GM12878 (cell line): Measurements from ENCODE around the gene HUNK. TPM values are rescaled to one million over a fixed set of nuclear protein-coding genes. Genes with fewer than 3 reads are reported as not detected.

Source experiments
- ATAC-seq: fragments of 200-7000 bp; cut with Tn5 transposase; 3 replicates; pipeline ENCODE4 v1.9.1; 2020; ENCODE audit warnings: mild to moderate bottlenecking, moderate library complexity
- BruUV-seq: library from RNA; stranded (reverse); fragments of 400-500 nt; replicated peaks from 2 replicates; lab custom pipeline; 2021; lab: Mats Ljungman, UMichigan
- CTCF ChIA-PET: fragments of 300-600 bp; sonication (Branson Sonifier 250); formaldehyde crosslinking; extraction: SDS; loops from one replicate; lab custom pipeline; 2021; ENCODE audit warnings: inconsistent platforms; lab: Yijun Ruan, JAX
- POLR2A ChIA-PET: fragments of 350-600 bp; formaldehyde crosslinking; extraction: SDS; loops from one replicate; lab custom pipeline; 2021; ENCODE audit warnings: inconsistent platforms; lab: Charles Lee
- RAD21 ChIA-PET: fragments of 300-600 bp; sonication (Branson Sonifier 250); formaldehyde crosslinking; loops from one replicate; lab custom pipeline; 2023; ENCODE audit warnings: antibody characterized with exemption; ENCODE audit not compliant: unreplicated experiment; lab: Charles Lee
- SMC1A ChIA-PET: fragments of 300-600 bp; sonication (Branson Sonifier 250); formaldehyde crosslinking; loops from one replicate; lab custom pipeline; 2023; ENCODE audit not compliant: unreplicated experiment, uncharacterized antibody; lab: Charles Lee
- DNase-seq: peaks from one replicate; pipeline ENCODE4 v3.0.0-alpha.2; 2011; ENCODE audit warnings: low read depth, low spot score
- FAIRE-seq: peaks from 3 replicates; lab custom pipeline; 2011; peaks lifted over from hg19 to GRCh38; lab: Jason Lieb, UNC
- H2AFZ ChIP-seq: 2 replicates; pipeline ENCODE4 v1.6.0; 2011; ENCODE audit warnings: low read depth, low read length, control low read depth; ENCODE audit not compliant: control insufficient read depth
- H3K27ac ChIP-seq: 2 replicates; pipeline ENCODE4 v1.5.1; 2011; ENCODE audit warnings: control low read depth; ENCODE audit not compliant: control insufficient read depth, insufficient read depth
- H3K27me3 ChIP-seq, 2 experiments: replicated peaks in 1 of 2; 2 replicates each; pipeline versions ENCODE4 v1.6.0 to v1.6.1; 2011; ENCODE audit warnings: low read length in 1 of 2; ENCODE audit not compliant: control insufficient read depth in 2 of 2, insufficient read depth in 2 of 2
- H3K36me3 ChIP-seq, 2 experiments: 2 replicates each; pipeline ENCODE4 v1.5.1; 2011; ENCODE audit warnings: low read length in 1 of 2; ENCODE audit not compliant: control insufficient read depth in 2 of 2, insufficient read depth in 2 of 2
- H3K4me1 ChIP-seq: 2 replicates; pipeline ENCODE4 v1.6.1; 2011; ENCODE audit warnings: mild to moderate bottlenecking, low read length, moderate library complexity, mixed read lengths; ENCODE audit not compliant: control insufficient read depth, insufficient read depth
- H3K4me2 ChIP-seq: 2 replicates; pipeline ENCODE4 v1.6.0; 2011; ENCODE audit warnings: control low read depth; ENCODE audit not compliant: control insufficient read depth, insufficient read depth
- H3K4me3 ChIP-seq: fragments of 200-600 bp; sonication (generic); 2 replicates; pipeline ENCODE4 v1.5.1; 2016
- H3K79me2 ChIP-seq: 2 replicates; pipeline ENCODE4 v1.6.0; 2011; ENCODE audit warnings: low read length; ENCODE audit not compliant: control insufficient read depth, insufficient read depth
- H3K9ac ChIP-seq: 2 replicates; pipeline ENCODE4 v1.8.0; 2011; ENCODE audit warnings: low read length, control low read depth, mixed read lengths; ENCODE audit not compliant: control insufficient read depth, insufficient read depth
- H3K9me3 ChIP-seq: replicated peaks from 3 replicates; pipeline ENCODE4 v1.5.1; 2011; ENCODE audit warnings: mild to moderate bottlenecking, low read length; ENCODE audit not compliant: control insufficient read depth, insufficient read depth
- H4K20me1 ChIP-seq: 2 replicates; pipeline ENCODE4 v1.6.0; 2011; ENCODE audit not compliant: control insufficient read depth, insufficient read depth
- BCL3 ChIP-seq: IDR thresholded peaks from 2 replicates; pipeline ENCODE4 v1.6.1; 2011; ENCODE audit warnings: borderline replicate concordance, low read depth, mild to moderate bottlenecking, moderate library complexity, low read length; ENCODE audit not compliant: insufficient read depth, poor library complexity, severe bottlenecking
- BCLAF1 ChIP-seq: fragments of 450-650 bp; IDR thresholded peaks from 2 replicates; pipeline ENCODE4 v1.6.1; 2017; ENCODE audit warnings: antibody characterized with exemption, mild to moderate bottlenecking, moderate library complexity
- CEBPB ChIP-seq, 2 experiments: fragments of 150-350 bp in 1 of 2; IDR thresholded peaks; 2 replicates each; pipeline ENCODE4 v1.6.1; 2012 to 2014; ENCODE audit warnings: low read depth in 2 of 2, low read length in 2 of 2, borderline replicate concordance in 1 of 2, inconsistent platforms in 1 of 2
- ETV6 ChIP-seq, 2 experiments: fragments of 450-650 bp in 1 of 2; IDR thresholded peaks in 1 of 2; conservative IDR thresholded peaks in 1 of 2; 2 replicates each; pipeline ENCODE4 v1.6.1; 2014; ENCODE audit warnings: antibody characterized with exemption in 1 of 2, borderline replicate concordance in 1 of 2, low read depth in 1 of 2, mild to moderate bottlenecking in 1 of 2, moderate library complexity in 1 of 2
- HDAC2 ChIP-seq: fragments of 200-600 bp; sonication (generic); IDR thresholded peaks from 2 replicates; pipeline ENCODE4 v1.6.1; 2017
- LARP7 ChIP-seq: fragments of 450-650 bp; IDR thresholded peaks from 2 replicates; pipeline ENCODE4 v1.6.1; 2017; ENCODE audit warnings: mild to moderate bottlenecking
- MEF2B ChIP-seq: fragments of 450-650 bp; IDR thresholded peaks from 2 replicates; pipeline ENCODE4 v1.6.1; 2018; ENCODE audit warnings: mild to moderate bottlenecking, moderate library complexity; ENCODE audit not compliant: partially characterized antibody, poor library complexity, severe bottlenecking
- SIN3A ChIP-seq: IDR thresholded peaks from 2 replicates; pipeline ENCODE4 v1.6.1; 2012; ENCODE audit warnings: low read depth, low read length, improper control_type of control experiment
- SMARCA5 ChIP-seq: fragments of 450-650 bp; IDR thresholded peaks from 2 replicates; pipeline ENCODE4 v1.6.1; 2017; ENCODE audit warnings: mild to moderate bottlenecking
- SP1 ChIP-seq: IDR thresholded peaks from one replicate; pipeline ENCODE4 v1.6.1; 2011; ENCODE audit warnings: low read depth, low read length
- SPI1 ChIP-seq: IDR thresholded peaks from 2 replicates; pipeline ENCODE4 v1.6.1; 2011; ENCODE audit warnings: low read depth, mild to moderate bottlenecking, low read length, moderate library complexity, borderline replicate concordance; ENCODE audit not compliant: insufficient read depth
- ZBED1 ChIP-seq: IDR thresholded peaks from 2 replicates; pipeline ENCODE4 v1.6.1; 2016; ENCODE audit warnings: borderline replicate concordance
- ZNF217 ChIP-seq: fragments of 450-650 bp; IDR thresholded peaks from 2 replicates; pipeline ENCODE4 v1.6.1; 2017; ENCODE audit warnings: antibody characterized with exemption, mild to moderate bottlenecking
- ZNF24 ChIP-seq: fragments of 450-650 bp; IDR thresholded peaks from 2 replicates; pipeline ENCODE4 v1.6.1; 2017; ENCODE audit warnings: antibody characterized with exemption, mild to moderate bottlenecking
- ZNF592 ChIP-seq: fragments of 450-650 bp; IDR thresholded peaks from 2 replicates; pipeline ENCODE4 v1.6.1; 2017; ENCODE audit warnings: mild to moderate bottlenecking, moderate library complexity
- WGBS: methylation state at CpG from one replicate; pipeline ENCODE4 v1.1.6; 2016; ENCODE audit warnings: low lambda C conversion rate; ENCODE audit not compliant: insufficient replicate concordance, insufficient coverage; ENCODE audit errors: missing lambda C conversion rate; 5-methylcytosine and 5-hydroxymethylcytosine counted together
- in situ Hi-C: fragments of 300-500 bp; cut with MboI; formaldehyde crosslinking; loops from 9 replicates; pipeline ENCODE4 v1.14.3; 2018; ENCODE audit warnings: mixed read lengths
- intact Hi-C: fragments of 100-400 bp; cut with micrococcal nuclease; formaldehyde crosslinking; loops from one replicate; pipeline ENCODE4 v1.14.2; 2022; ENCODE audit not compliant: unreplicated experiment
- polyA plus RNA-seq, 11 experiments: library from polyadenylated mRNA; depleted of rRNA in 4 of 11; unstranded in 6 of 11; stranded (reverse) in 5 of 11; fragments of >200 nt; fragmentation: Nextera tagmentation in 4 of 11; fragmentation: Illumina TruSeq in 1 of 11; extraction: Ambion mirVana in 4 of 11; extraction: Trizol in 1 of 11; gene quantifications; 1 replicate in 1 of 11; 2 replicates in 10 of 11; pipeline versions ENCODE4 v1.2.1 to v1.2.3, GENCODE V29; 2011 to 2016; ENCODE audit warnings: inconsistent platforms in 2 of 11, missing spikeins in 2 of 11, low read depth in 1 of 11
- total RNA-seq, 4 experiments: library from RNA; depleted of rRNA in 3 of 4; stranded (reverse); fragments of >200 nt in 3 of 4; fragmentation: Illumina TruSeq in 1 of 4; extraction: Trizol in 1 of 4; gene quantifications; 2 replicates each; pipeline versions ENCODE4 v1.2.1 to v1.2.3, GENCODE V29; 2013 to 2021

Gene HUNK
- total and polyA plus RNA-seq, 10 of the 15 experiments (the other 5 are each of a cell fraction or from before 2014, with no cell fraction given): under 0.01 to 0.14 (median 0.03) TPM; not detected in 7

- TF ChIP-seq BCL3: no peak
- no peak for TF ChIP-seq ZNF217
- no peak for TF ChIP-seq ZNF24
- TF ChIP-seq ZBED1: no peak
- TF ChIP-seq SIN3A: no peak
- TF ChIP-seq, all 136 proteins: peak for 0
Observed at GRCh38 chr21:31829736-31830472, 42.9 kb upstream of the HUNK start (continued).

- no peak overlapping the region for H3K4me2 ChIP-seq
- no peak for ATAC-seq
- in situ Hi-C loops (no loop called here), intact Hi-C loops (no loop called here)
- H3K4me1 ChIP-seq: no peaks in the 10 kb centered on the region
- ChIA-PET CTCF (no interaction called here), RAD21 (no interaction called here), SMC1A (interaction anchor here (1.1 kb wide), 1 partner anchor 428 kb away, joined by 3 read pairs; no protein-coding TSS in a partner anchor), POLR2A (no interaction called here)
- no peak for DNase-seq
- no peaks in the 10 kb centered on the region for H3K36me3 ChIP-seq
- no peak overlapping the region for H3K27ac ChIP-seq
- H3K9ac ChIP-seq: no peak overlapping the region
- no peak for FAIRE-seq
- no peaks in the 10 kb centered on the region for H3K79me2 ChIP-seq
- no peaks in the 10 kb centered on the region for H4K20me1 ChIP-seq
- no TSS peak for BruUV-seq
- H3K9me3 ChIP-seq: no peaks in the 10 kb centered on the region
- H3K4me3 ChIP-seq: no peak overlapping the region
- 0% methylated on average over 3 of the region's 4 CpGs for WGBS
- no peaks in the 10 kb centered on the region; a peak in 2 of 4 replicates for H3K27me3 ChIP-seq
- no peak overlapping the region for H2AFZ ChIP-seq
- no peak for TF ChIP-seq HDAC2
- TF ChIP-seq ZNF592: no peak
- no peak for TF ChIP-seq BCLAF1
- no peak for TF ChIP-seq MEF2B
- TF ChIP-seq SMARCA5: no peak
- no peak for TF ChIP-seq CEBPB (IDR thresholded peaks at IDR 0.05; ENCODE audit: borderline replicate concordance in 1 of 2, low read depth in 2 of 2, low read length in 2 of 2)
- no peak for TF ChIP-seq SPI1
- no peak for TF ChIP-seq LARP7
- TF ChIP-seq ETV6 (conservative IDR thresholded peaks at IDR 0.05 in 1 of 2, IDR thresholded peaks at IDR 0.05 in 1 of 2; ENCODE audit: borderline replicate concordance in 1 of 2, low read depth in 1 of 2): no peak
- TF ChIP-seq SP1: no peak
Observed at GRCh38 chr21:31830701-31831100, 42.1 kb upstream of the HUNK start.
